SU-DHL-6 (cell line): Measurements from ENCODE around the gene MTFR1L.
"Not testable (repeated sequence)": the region's sequence is repeated elsewhere in the genome, so short reads cannot be mapped to it uniquely, and the experiment has no call there.

Experiments used
- H2AFZ ChIP-seq: fragments of 200-600 bp; sonication (generic); 2 replicates; pipeline ENCODE4 v1.6.1; 2014; ENCODE audit warnings: low read depth, mild to moderate bottlenecking, moderate library complexity, mixed read lengths, antibody characterized with exemption, low read length; ENCODE audit not compliant: severe bottlenecking
- H3F3A ChIP-seq: fragments of 200-600 bp; shearing (Covaris generic); 2 replicates; pipeline ENCODE4 v1.6.0; 2016; ENCODE audit warnings: antibody characterized with exemption, mild to moderate bottlenecking; ENCODE audit not compliant: insufficient read depth
- H3K27ac ChIP-seq: fragments of 200-600 bp; sonication (generic); 2 replicates; pipeline ENCODE4 v1.5.1; 2016; ENCODE audit warnings: low read depth, mild to moderate bottlenecking, low read length, moderate library complexity, mixed read lengths
- H3K27me3 ChIP-seq: fragments of 200-600 bp; sonication (generic), shearing (Covaris generic); 2 replicates; pipeline ENCODE4 v1.6.0; 2014; ENCODE audit warnings: mild to moderate bottlenecking, low read length
- H3K36me3 ChIP-seq: fragments of 200-600 bp; sonication (generic); 2 replicates; pipeline ENCODE4 v1.6.1; 2014; ENCODE audit warnings: mild to moderate bottlenecking, low read length, mixed read lengths
- H3K4me2 ChIP-seq: fragments of 300-600, 200-600 bp; shearing (Covaris generic), sonication (generic); 2 replicates; pipeline ENCODE4 v1.6.0; 2014; ENCODE audit warnings: low read length, low read depth, mild to moderate bottlenecking; ENCODE audit not compliant: poor library complexity, severe bottlenecking
- H3K4me3 ChIP-seq: fragments of 200-600 bp; sonication (generic); 2 replicates; pipeline ENCODE4 v1.5.1; 2014; ENCODE audit warnings: antibody characterized with exemption, low read length, mild to moderate bottlenecking, mixed read lengths; ENCODE audit not compliant: insufficient read depth, poor library complexity, severe bottlenecking
- H3K79me2 ChIP-seq: fragments of 200-600 bp; sonication (generic); 2 replicates; pipeline ENCODE4 v1.6.1; 2014; ENCODE audit warnings: mild to moderate bottlenecking, low read length, moderate library complexity; ENCODE audit not compliant: insufficient read depth
- H3K9ac ChIP-seq: fragments of 200-600 bp; sonication (generic); 2 replicates; pipeline ENCODE4 v1.7.0; 2014; ENCODE audit warnings: mild to moderate bottlenecking, low read length
- H3K9me2 ChIP-seq: fragments of 200-600 bp; sonication (generic); replicated peaks from 2 replicates; pipeline ENCODE4 v1.6.1; 2014; ENCODE audit warnings: low read length; ENCODE audit not compliant: insufficient read depth
- H3K9me3 ChIP-seq: fragments of 200-600 bp; sonication (generic); 2 replicates; pipeline ENCODE4 v1.6.1; 2014; ENCODE audit warnings: low read length, mixed read lengths; ENCODE audit not compliant: insufficient read depth
- H4K20me1 ChIP-seq: fragments of 200-600 bp; sonication (generic); 2 replicates; pipeline ENCODE4 v1.6.1; 2014; ENCODE audit warnings: low read depth, mild to moderate bottlenecking, antibody characterized with exemption, low read length, moderate library complexity, mixed read lengths
- CTCF ChIP-seq: fragments of 200-600 bp; sonication (generic); IDR thresholded peaks from one replicate; pipeline ENCODE4 v1.5.1; 2017; ENCODE audit warnings: antibody characterized with exemption, mild to moderate bottlenecking, low read length, moderate library complexity; ENCODE audit not compliant: insufficient read depth, poor library complexity, severe bottlenecking
- EZH2phosphoT487 ChIP-seq: fragments of 200-600 bp; sonication (generic), shearing (Covaris generic); conservative IDR thresholded peaks from 2 replicates; pipeline ENCODE4 v1.6.1; 2018; ENCODE audit warnings: mild to moderate bottlenecking, antibody characterized with exemption, low read length, moderate library complexity, mixed read lengths

MTFR1L gene

GRCh38 chr1:25836695-25837094 lies 16.9 kb downstream of the MTFR1L start:
- Histone ChIP-seq H3K36me3 (no peaks in the 10 kb centered on the region), H4K20me1 (no peaks in the 10 kb centered on the region; the same call in 1 of the 2 replicates), H3K4me2 (no peak overlapping the region), H3K79me2 (0 out of 2 replicates have a peak, but pooled peaks cover under 1% of the 10 kb centered on the region), H3K9me3 (no peaks in the 10 kb centered on the region), H3K27me3 (no peaks in the 10 kb centered on the region), H3F3A (no peaks in the 10 kb centered on the region; the same call in 1 of the 2 replicates), H2AFZ (no peak overlapping the region), H3K9ac (no peak overlapping the region), H3K27ac (no peak overlapping the region), H3K9me2 (no peaks in the 10 kb centered on the region), H3K4me3 (no peak overlapping the region)
- TF ChIP-seq CTCF (no peak), EZH2phosphoT487 (no peak)

DNA sequence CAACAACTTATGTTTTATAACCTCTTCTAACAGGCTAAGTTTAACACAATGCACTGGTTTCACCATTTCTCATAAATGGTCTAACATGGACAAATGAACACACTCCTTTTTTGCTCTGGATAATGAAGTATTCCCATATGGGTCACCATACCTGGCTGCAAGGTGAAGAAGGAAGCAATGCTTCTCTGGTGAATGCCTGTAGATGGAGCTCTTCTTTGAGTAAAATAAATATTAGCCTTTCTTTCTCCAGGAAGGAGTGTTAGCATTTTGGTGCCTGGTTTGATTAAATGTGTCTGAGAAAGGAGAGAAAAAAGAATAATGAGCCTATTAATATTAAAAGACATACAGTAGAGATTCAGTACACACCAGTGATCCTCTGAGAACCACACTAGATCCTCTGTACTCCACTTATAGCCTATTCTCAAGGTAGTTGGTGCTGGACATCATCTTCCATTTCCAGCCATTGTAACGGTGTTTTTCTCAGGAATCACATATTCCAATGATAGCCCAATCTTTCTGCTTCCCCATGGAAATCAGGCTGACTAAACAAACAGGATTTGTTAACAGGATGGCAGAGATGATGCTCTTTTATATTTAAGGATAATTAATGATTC lies 17.6 kb downstream of the MTFR1L start:
- no peaks in the 10 kb centered on the region; the same call in 1 of the 2 replicates for H4K20me1 ChIP-seq
- H2AFZ ChIP-seq, result no peak overlapping the region
- no peak overlapping the region for H3K27ac ChIP-seq
- no peaks in the 10 kb centered on the region for H3K9me2 ChIP-seq
- no peak overlapping the region for H3K9ac ChIP-seq
- no peaks in the 10 kb centered on the region for H3K9me3 ChIP-seq
- H3K79me2 ChIP-seq, result 0 out of 2 replicates have a peak, but pooled peaks cover 3% of the 10 kb centered on the region
- H3K36me3 ChIP-seq, result no peaks in the 10 kb centered on the region
- no peak overlapping the region for H3K4me2 ChIP-seq
- H3K27me3 ChIP-seq, result no peaks in the 10 kb centered on the region
- no peak overlapping the region for H3K4me3 ChIP-seq
- TF ChIP-seq EZH2phosphoT487, result no peak
- TF ChIP-seq CTCF, result peak; percentile 35
- H3F3A ChIP-seq, result no peaks in the 10 kb centered on the region; the same call in 1 of the 2 replicates

- H2AFZ ChIP-seq, H4K20me1 ChIP-seq, H3K27me3 ChIP-seq, H3K9ac ChIP-seq, H3K27ac ChIP-seq, H3K36me3 ChIP-seq, H3F3A ChIP-seq, H3K79me2 ChIP-seq, H3K4me2 ChIP-seq, H3K9me2 ChIP-seq, H3K9me3 ChIP-seq, H3K4me3 ChIP-seq: not testable (repeated sequence)
Measured at GRCh38 chr1:25839808-25840207, 20.1 kb downstream of the MTFR1L start.

DNA sequence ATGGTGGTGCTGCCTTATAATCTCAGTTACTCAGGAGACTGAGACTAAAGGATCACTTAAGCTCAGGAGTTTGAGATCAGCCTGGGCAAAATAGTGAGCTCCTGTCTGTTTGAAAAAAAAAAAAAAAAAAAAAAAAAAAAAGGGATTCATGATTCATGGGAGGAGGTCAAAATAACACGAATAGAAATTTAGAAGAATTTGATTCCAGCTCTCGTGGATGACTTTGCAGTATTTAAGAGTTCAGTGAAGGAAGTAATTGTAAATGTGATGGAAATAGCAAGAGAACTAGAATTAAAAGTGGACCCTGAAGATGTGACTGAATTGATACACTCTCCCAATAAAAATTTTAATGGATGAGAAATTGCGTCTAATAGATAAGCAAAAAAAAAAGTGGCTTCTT lies 23.7 kb downstream of the MTFR1L start:
- no peaks in the 10 kb centered on the region for H3K9me2 ChIP-seq
- H4K20me1 ChIP-seq, result no peaks in the 10 kb centered on the region
- no peak overlapping the region for H3K4me3 ChIP-seq
- no peaks in the 10 kb centered on the region for H3K36me3 ChIP-seq
- H3K27me3 ChIP-seq, result no peaks in the 10 kb centered on the region
- no peak overlapping the region for H2AFZ ChIP-seq
- TF ChIP-seq CTCF, result no peak
- H3K4me2 ChIP-seq, result no peak overlapping the region
- H3K9me3 ChIP-seq, result no peaks in the 10 kb centered on the region
- peaks cover 8% of the 10 kb centered on the region for H3K79me2 ChIP-seq
- H3K9ac ChIP-seq, result no peak overlapping the region
- H3F3A ChIP-seq, result no peaks in the 10 kb centered on the region
- H3K27ac ChIP-seq, result no peak overlapping the region
